Glutamatergic neuron (in vitro differentiated cells): Measurements from ENCODE around the gene LACTB. TPM values are rescaled to one million over a fixed set of nuclear protein-coding genes. Genes with fewer than 3 reads are reported as not detected.

Experiments
- DNase-seq: peaks from one replicate; pipeline ENCODE4 v3.0.0; 2022
- H3K27ac Mint-ChIP-seq: one replicate; pipeline ENCODE4 v1.8.0; 2020; ENCODE audit warnings: mild to moderate bottlenecking, mixed read lengths, inconsistent platforms; ENCODE audit not compliant: unreplicated experiment
- H3K27me3 Mint-ChIP-seq: one replicate; pipeline ENCODE4 v1.8.0; 2020; ENCODE audit warnings: mild to moderate bottlenecking, moderate library complexity, mixed read lengths, inconsistent platforms; ENCODE audit not compliant: unreplicated experiment
- H3K36me3 Mint-ChIP-seq: one replicate; pipeline ENCODE4 v1.8.0; 2020; ENCODE audit warnings: mild to moderate bottlenecking, mixed read lengths, inconsistent platforms; ENCODE audit not compliant: unreplicated experiment
- H3K4me1 Mint-ChIP-seq: one replicate; pipeline ENCODE4 v1.8.0; 2020; ENCODE audit warnings: mild to moderate bottlenecking, low read depth, mixed read lengths, inconsistent platforms; ENCODE audit not compliant: unreplicated experiment
- H3K4me3 Mint-ChIP-seq: one replicate; pipeline ENCODE4 v1.8.0; 2020; ENCODE audit warnings: mild to moderate bottlenecking, mixed read lengths, inconsistent platforms; ENCODE audit not compliant: unreplicated experiment
- H3K9me3 Mint-ChIP-seq: one replicate; pipeline ENCODE4 v1.8.0; 2020; ENCODE audit warnings: mild to moderate bottlenecking, moderate library complexity, mixed read lengths, inconsistent platforms; ENCODE audit not compliant: unreplicated experiment
- CTCF ChIP-seq: fragments of 200-600 bp; sonication (generic); IDR thresholded peaks from one replicate; pipeline ENCODE4 v1.5.0; 2021; ENCODE audit not compliant: partially characterized antibody, unreplicated experiment
- total RNA-seq: library from RNA; stranded (reverse); fragmentation: NEBNext Ultra II Directional; extraction: Animal tissue kit (Norgen Biotek cat#: 25700); gene quantifications from one replicate; pipeline ENCODE4 v1.2.1, GENCODE V29; 2021; ENCODE audit not compliant: unreplicated experiment

LACTB gene
- total RNA-seq, 1 donor from 2014 or later = 20.1 TPM

- no peaks in the 10 kb centered on the region for H3K9me3 Mint-ChIP-seq
- H3K27ac Mint-ChIP-seq = no peak overlapping the region
- H3K36me3 Mint-ChIP-seq = no peaks in the 10 kb centered on the region
- H3K4me1 Mint-ChIP-seq = no peaks in the 10 kb centered on the region
- H3K4me3 Mint-ChIP-seq = no peak overlapping the region
- H3K27me3 Mint-ChIP-seq = no peaks in the 10 kb centered on the region
- TF ChIP-seq CTCF = no peak
- DNase-seq = no peak
These were observed 13.6 kb downstream of the LACTB start for GRCh38 chr15:63135281-63135680.

- Mint-ChIP-seq H3K27me3 (no peaks in the 10 kb centered on the region), H3K9me3 (no peaks in the 10 kb centered on the region), H3K4me3 (no peak overlapping the region), H3K36me3 (no peaks in the 10 kb centered on the region), H3K4me1 (no peaks in the 10 kb centered on the region), H3K27ac (no peak overlapping the region)
- no peak for TF ChIP-seq CTCF
- DNase-seq = no peak
These were observed 14.1 kb downstream of the LACTB start for GRCh38 chr15:63135804-63136203.

- no peaks in the 10 kb centered on the region for H3K9me3 Mint-ChIP-seq
- no peak for TF ChIP-seq CTCF
- H3K36me3 Mint-ChIP-seq = no peaks in the 10 kb centered on the region
- no peaks in the 10 kb centered on the region for H3K27me3 Mint-ChIP-seq
- no peak overlapping the region for H3K4me3 Mint-ChIP-seq
- peaks cover 4% of the 10 kb centered on the region for H3K4me1 Mint-ChIP-seq
- DNase-seq = no peak
- H3K27ac Mint-ChIP-seq = no peak overlapping the region
These were observed 15.1 kb downstream of the LACTB start for GRCh38 chr15:63136742-63137141.

- Mint-ChIP-seq H3K36me3 (peaks cover 9% of the 10 kb centered on the region), H3K27ac (no peak overlapping the region), H3K4me3 (no peak overlapping the region), H3K4me1 (peaks cover 4% of the 10 kb centered on the region), H3K9me3 (no peaks in the 10 kb centered on the region), H3K27me3 (no peaks in the 10 kb centered on the region)
- DNase-seq = no peak
- no peak for TF ChIP-seq CTCF
These were observed 19.3 kb downstream of the LACTB start for GRCh38 chr15:63140936-63141335.

- peaks cover 4% of the 10 kb centered on the region for H3K4me1 Mint-ChIP-seq
- no peak for TF ChIP-seq CTCF
- peaks cover 9% of the 10 kb centered on the region for H3K36me3 Mint-ChIP-seq
- H3K27me3 Mint-ChIP-seq = no peaks in the 10 kb centered on the region
- no peak overlapping the region for H3K27ac Mint-ChIP-seq
- H3K4me3 Mint-ChIP-seq = no peak overlapping the region
- no peaks in the 10 kb centered on the region for H3K9me3 Mint-ChIP-seq
- no peak for DNase-seq
These were observed 23.8 kb downstream of the LACTB start for GRCh38 chr15:63145426-63145825.
